ENCODE measurements around the gene ANK2. TPM values are rescaled to one million over a fixed set of nuclear protein-coding genes. Genes with fewer than 3 reads are reported as not detected.
A peak's percentile ranks its signal among the peaks of the same experiment; 100 is the strongest.

The ANK2 gene
- total and polyA plus RNA-seq, 2 of the 13 experiments (the other 11 are each of a cell fraction or from before 2014, with no cell fraction given): 2.7 to 15.1 TPM

- no peak for TF ChIP-seq MAX (IDR thresholded peaks at IDR 0.05)
- TF ChIP-seq KLF9 (CRISPR knock-in tag; IDR thresholded peaks at IDR 0.05; ENCODE audit: low read depth): no peak
- no peak for TF ChIP-seq ZNF724P (CRISPR knock-in tag; IDR thresholded peaks at IDR 0.05; ENCODE audit: borderline replicate concordance)
- no peak for TF ChIP-seq ZSCAN25 (CRISPR knock-in tag; IDR thresholded peaks at IDR 0.05)
- TF ChIP-seq ZNF615 (CRISPR knock-in tag; IDR thresholded peaks at IDR 0.05; ENCODE audit: borderline replicate concordance): no peak
- TF ChIP-seq ZNF614 (CRISPR knock-in tag; IDR thresholded peaks at IDR 0.05; ENCODE audit: borderline replicate concordance): 0 out of 2 replicates have a peak, but pooled peaks have one; percentile 71
- TF ChIP-seq ZNF33A (CRISPR knock-in tag; IDR thresholded peaks at IDR 0.05; ENCODE audit: borderline replicate concordance): no peak
- TF ChIP-seq ZBTB1 (CRISPR knock-in tag; IDR thresholded peaks at IDR 0.05; ENCODE audit: borderline replicate concordance): no peak
- no peak for TF ChIP-seq RFXANK (CRISPR knock-in tag; IDR thresholded peaks at IDR 0.05)
- TF ChIP-seq ZFP36L2 (CRISPR knock-in tag; IDR thresholded peaks at IDR 0.05): no peak
- TF ChIP-seq MED1 (CRISPR knock-in tag; IDR thresholded peaks at IDR 0.05): peak; percentile 51
- TF ChIP-seq ZNF501 (CRISPR knock-in tag; IDR thresholded peaks at IDR 0.05): no peak
- TF ChIP-seq ZFYVE20 (CRISPR knock-in tag; IDR thresholded peaks at IDR 0.05; ENCODE audit: borderline replicate concordance, low read depth): no peak
- TF ChIP-seq, protein P1, sequence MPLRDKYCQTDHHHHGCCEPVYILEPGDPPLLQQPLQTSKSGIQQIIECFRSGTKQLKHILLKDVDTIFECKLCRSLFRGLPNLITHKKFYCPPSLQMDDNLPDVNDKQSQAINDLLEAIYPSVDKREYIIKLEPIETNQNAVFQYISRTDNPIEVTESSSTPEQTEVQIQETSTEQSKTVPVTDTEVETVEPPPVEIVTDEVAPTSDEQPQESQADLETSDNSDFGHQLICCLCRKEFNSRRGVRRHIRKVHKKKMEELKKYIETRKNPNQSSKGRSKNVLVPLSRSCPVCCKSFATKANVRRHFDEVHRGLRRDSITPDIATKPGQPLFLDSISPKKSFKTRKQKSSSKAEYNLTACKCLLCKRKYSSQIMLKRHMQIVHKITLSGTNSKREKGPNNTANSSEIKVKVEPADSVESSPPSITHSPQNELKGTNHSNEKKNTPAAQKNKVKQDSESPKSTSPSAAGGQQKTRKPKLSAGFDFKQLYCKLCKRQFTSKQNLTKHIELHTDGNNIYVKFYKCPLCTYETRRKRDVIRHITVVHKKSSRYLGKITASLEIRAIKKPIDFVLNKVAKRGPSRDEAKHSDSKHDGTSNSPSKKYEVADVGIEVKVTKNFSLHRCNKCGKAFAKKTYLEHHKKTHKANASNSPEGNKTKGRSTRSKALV (CRISPR knock-in tag; IDR thresholded peaks at IDR 0.05): no peak
- peak; percentile 46; the same call in 1 of the 2 replicates for TF ChIP-seq PPARG (CRISPR knock-in tag; conservative IDR thresholded peaks at IDR 0.05)
- no peak for TF ChIP-seq ZNF660 (CRISPR knock-in tag; IDR thresholded peaks at IDR 0.05; ENCODE audit: borderline replicate concordance, low read depth)
- TF ChIP-seq, protein P2, sequence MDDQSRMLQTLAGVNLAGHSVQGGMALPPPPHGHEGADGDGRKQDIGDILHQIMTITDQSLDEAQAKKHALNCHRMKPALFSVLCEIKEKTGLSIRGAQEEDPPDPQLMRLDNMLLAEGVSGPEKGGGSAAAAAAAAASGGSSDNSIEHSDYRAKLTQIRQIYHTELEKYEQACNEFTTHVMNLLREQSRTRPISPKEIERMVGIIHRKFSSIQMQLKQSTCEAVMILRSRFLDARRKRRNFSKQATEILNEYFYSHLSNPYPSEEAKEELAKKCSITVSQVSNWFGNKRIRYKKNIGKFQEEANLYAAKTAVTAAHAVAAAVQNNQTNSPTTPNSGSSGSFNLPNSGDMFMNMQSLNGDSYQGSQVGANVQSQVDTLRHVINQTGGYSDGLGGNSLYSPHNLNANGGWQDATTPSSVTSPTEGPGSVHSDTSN (CRISPR knock-in tag; IDR thresholded peaks at IDR 0.05; ENCODE audit: borderline replicate concordance): no peak
- no peak for TF ChIP-seq PCBP1 (IDR thresholded peaks at IDR 0.05; ENCODE audit: borderline replicate concordance, low read depth, low read length)
- TF ChIP-seq ZNF556 (CRISPR knock-in tag; IDR thresholded peaks at IDR 0.05; ENCODE audit: borderline replicate concordance): no peak
- no peak for TF ChIP-seq ZNF451 (CRISPR knock-in tag; IDR thresholded peaks at IDR 0.05)
- TF ChIP-seq ZNF879 (CRISPR knock-in tag; IDR thresholded peaks at IDR 0.05): 0 out of 2 replicates have a peak, but pooled peaks have one; percentile 44
- 0 out of 2 replicates have a peak, but pooled peaks have one; percentile 36 for TF ChIP-seq RBAK (CRISPR knock-in tag; IDR thresholded peaks at IDR 0.05)
- TF ChIP-seq ZBTB26 (CRISPR knock-in tag; IDR thresholded peaks at IDR 0.05; ENCODE audit: borderline replicate concordance): no peak
- no peak for TF ChIP-seq ZNF337 (CRISPR knock-in tag; IDR thresholded peaks at IDR 0.05; ENCODE audit: borderline replicate concordance, low read depth)
- no peak for TF ChIP-seq ZFAT (CRISPR knock-in tag; conservative IDR thresholded peaks at IDR 0.05)
- TF ChIP-seq, protein P3, sequence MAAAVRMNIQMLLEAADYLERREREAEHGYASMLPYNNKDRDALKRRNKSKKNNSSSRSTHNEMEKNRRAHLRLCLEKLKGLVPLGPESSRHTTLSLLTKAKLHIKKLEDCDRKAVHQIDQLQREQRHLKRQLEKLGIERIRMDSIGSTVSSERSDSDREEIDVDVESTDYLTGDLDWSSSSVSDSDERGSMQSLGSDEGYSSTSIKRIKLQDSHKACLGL (CRISPR knock-in tag; IDR thresholded peaks at IDR 0.05): no peak
- no peak for TF ChIP-seq SATB2 (CRISPR knock-in tag; IDR thresholded peaks at IDR 0.05)
Measured at GRCh38 chr4:113181289-113182007, 132.0 kb downstream of the ANK2 start (continued).
